ENCODE data around the gene CCL11. TPM values are rescaled to one million over a fixed set of nuclear protein-coding genes. Genes with fewer than 3 reads are reported as not detected.

The CCL11 gene
- total RNA-seq, 1 donor from 2014 or later = not detected

DNA sequence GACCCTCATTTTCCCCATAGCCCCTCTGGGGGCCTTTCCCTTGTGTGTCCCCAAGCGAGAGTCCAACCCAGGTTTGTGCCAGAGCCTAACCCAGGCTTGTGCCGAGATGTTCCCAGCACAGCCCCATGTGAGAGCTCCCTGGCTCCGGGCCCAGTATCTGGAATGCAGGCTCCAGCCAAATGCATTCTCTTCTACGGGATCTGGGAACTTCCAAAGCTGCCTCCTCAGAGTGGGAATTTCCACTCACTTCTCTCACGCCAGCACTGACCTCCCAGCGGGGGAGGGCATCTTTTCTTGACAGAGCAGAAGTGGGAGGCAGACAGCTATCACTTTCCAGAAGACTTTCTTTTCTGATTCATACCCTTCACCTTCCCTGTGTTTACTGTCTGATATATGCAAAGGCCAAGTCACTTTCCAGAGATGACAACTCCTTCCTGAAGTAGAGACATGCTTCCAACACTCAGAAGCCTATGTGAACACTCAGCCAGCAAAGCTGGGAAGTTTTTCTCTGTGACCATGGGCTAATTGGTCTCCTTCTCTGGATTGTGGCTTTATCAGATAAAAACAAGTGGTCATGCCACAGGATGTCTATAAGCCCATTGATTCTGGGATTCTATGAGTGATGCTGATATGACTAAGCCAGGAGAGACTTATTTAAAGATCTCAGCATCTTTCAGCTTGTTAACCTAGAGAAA lies 33.0 kb upstream of the CCL11 start:
- H3K27ac ChIP-seq = no peak overlapping the region
- peaks cover 16% of the 10 kb centered on the region for H3F3A ChIP-seq (ENCODE audit: low read depth)
- no peaks in the 10 kb centered on the region for H4K20me1 ChIP-seq (ENCODE audit: low read depth)
- peaks cover 5% of the 10 kb centered on the region for H3K27me3 Mint-ChIP-seq (ENCODE audit: insufficient read depth, low read depth)
- no peak overlapping the region for H3K4me3 ChIP-seq
- H3K4me1 Mint-ChIP-seq = peaks cover 41% of the 10 kb centered on the region
- no peaks in the 10 kb centered on the region for H3K36me3 Mint-ChIP-seq
- H3K27ac Mint-ChIP-seq = no peak overlapping the region
- H2AFZ ChIP-seq (replicated peaks) = no peak overlapping the region
- no peak for TF ChIP-seq EZH2 (IDR thresholded peaks at IDR 0.05)
- no peak for TF ChIP-seq EZH2phosphoT487 (IDR thresholded peaks at IDR 0.05)
- TF ChIP-seq, protein P1, sequence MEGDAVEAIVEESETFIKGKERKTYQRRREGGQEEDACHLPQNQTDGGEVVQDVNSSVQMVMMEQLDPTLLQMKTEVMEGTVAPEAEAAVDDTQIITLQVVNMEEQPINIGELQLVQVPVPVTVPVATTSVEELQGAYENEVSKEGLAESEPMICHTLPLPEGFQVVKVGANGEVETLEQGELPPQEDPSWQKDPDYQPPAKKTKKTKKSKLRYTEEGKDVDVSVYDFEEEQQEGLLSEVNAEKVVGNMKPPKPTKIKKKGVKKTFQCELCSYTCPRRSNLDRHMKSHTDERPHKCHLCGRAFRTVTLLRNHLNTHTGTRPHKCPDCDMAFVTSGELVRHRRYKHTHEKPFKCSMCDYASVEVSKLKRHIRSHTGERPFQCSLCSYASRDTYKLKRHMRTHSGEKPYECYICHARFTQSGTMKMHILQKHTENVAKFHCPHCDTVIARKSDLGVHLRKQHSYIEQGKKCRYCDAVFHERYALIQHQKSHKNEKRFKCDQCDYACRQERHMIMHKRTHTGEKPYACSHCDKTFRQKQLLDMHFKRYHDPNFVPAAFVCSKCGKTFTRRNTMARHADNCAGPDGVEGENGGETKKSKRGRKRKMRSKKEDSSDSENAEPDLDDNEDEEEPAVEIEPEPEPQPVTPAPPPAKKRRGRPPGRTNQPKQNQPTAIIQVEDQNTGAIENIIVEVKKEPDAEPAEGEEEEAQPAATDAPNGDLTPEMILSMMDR (IDR thresholded peaks at IDR 0.05) = no peak
- H3K9ac ChIP-seq = no peak overlapping the region
- H3K4me2 ChIP-seq = no peak overlapping the region
- no peaks in the 10 kb centered on the region for H3K79me2 ChIP-seq (ENCODE audit: low read depth)
- peaks cover 13% of the 10 kb centered on the region for H3K4me1 ChIP-seq
- H3K27me3 ChIP-seq = no peaks in the 10 kb centered on the region
- no peaks in the 10 kb centered on the region for H3K9me3 Mint-ChIP-seq
- H3K9me3 ChIP-seq (ENCODE audit: low read depth) = no peaks in the 10 kb centered on the region
- no peak overlapping the region for H3K4me3 Mint-ChIP-seq
- DNase-seq (ENCODE audit: low spot score) = no peak
- no peaks in the 10 kb centered on the region for H3K36me3 ChIP-seq

DNA sequence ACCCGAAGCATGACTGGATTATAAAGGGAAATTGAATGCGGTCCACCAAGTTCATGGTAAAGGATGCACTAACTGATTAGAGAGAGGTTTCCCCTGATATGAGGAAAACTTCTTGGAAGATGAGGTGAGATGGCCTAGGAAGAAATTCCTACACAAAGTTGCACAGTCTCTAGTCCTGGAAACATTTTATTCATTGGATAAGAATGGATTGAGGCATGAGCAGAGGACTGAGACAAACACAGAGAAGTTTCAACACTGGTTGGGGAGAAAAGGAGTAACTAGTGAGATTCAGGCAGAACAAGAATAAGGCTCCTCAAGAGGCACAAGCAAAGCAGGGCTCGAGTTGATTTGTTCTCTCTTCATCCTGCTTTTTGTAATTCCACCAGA lies 32.4 kb upstream of the CCL11 start:
- Histone ChIP-seq H3K27ac (no peak overlapping the region), H3K9ac (no peak overlapping the region), H3F3A (ENCODE audit: low read depth) (peaks cover 16% of the 10 kb centered on the region), H2AFZ (replicated peaks) (no peak overlapping the region), H3K9me3 (ENCODE audit: low read depth) (no peaks in the 10 kb centered on the region), H4K20me1 (ENCODE audit: low read depth) (no peaks in the 10 kb centered on the region), H3K36me3 (no peaks in the 10 kb centered on the region), H3K4me3 (no peak overlapping the region), H3K27me3 (no peaks in the 10 kb centered on the region), H3K4me1 (peaks cover 13% of the 10 kb centered on the region), H3K79me2 (ENCODE audit: low read depth) (no peaks in the 10 kb centered on the region), H3K4me2 (no peak overlapping the region)
- no peaks in the 10 kb centered on the region for H3K36me3 Mint-ChIP-seq
- peaks cover 40% of the 10 kb centered on the region for H3K4me1 Mint-ChIP-seq
- H3K9me3 Mint-ChIP-seq = no peaks in the 10 kb centered on the region
- TF ChIP-seq EZH2phosphoT487 (IDR thresholded peaks at IDR 0.05) (no peak), EZH2 (IDR thresholded peaks at IDR 0.05) (no peak)
- TF ChIP-seq, protein P1 (IDR thresholded peaks at IDR 0.05) = no peak
- peaks cover 4% of the 10 kb centered on the region for H3K27me3 Mint-ChIP-seq (ENCODE audit: insufficient read depth, low read depth)
- H3K4me3 Mint-ChIP-seq = no peak overlapping the region
- H3K27ac Mint-ChIP-seq = no peak overlapping the region
- no peak for DNase-seq (ENCODE audit: low spot score)

DNA sequence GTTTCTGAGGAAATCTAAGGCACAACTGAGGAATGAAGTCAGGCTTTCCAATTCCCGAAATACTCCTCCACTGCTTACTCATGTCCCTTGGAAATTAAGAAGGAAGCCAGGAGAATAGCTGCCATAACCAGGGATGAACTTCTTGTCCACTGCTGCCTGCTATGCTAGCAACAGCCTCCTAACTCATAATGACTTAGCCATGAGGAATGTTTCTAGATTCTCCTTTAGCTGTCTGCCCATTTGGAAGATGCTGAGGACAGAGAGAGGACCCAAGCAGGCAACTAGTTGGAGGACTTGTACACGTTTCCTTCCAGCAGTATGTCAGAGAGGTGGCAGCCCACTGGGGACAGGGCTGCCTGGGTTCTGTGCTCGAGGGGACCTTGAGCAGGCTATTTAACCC lies 31.4 kb upstream of the CCL11 start:
- no peaks in the 10 kb centered on the region for H3K9me3 Mint-ChIP-seq
- H3K36me3 ChIP-seq = no peaks in the 10 kb centered on the region
- H3K27me3 ChIP-seq = no peaks in the 10 kb centered on the region
- no peak for TF ChIP-seq EZH2 (IDR thresholded peaks at IDR 0.05)
- TF ChIP-seq, protein P1 (IDR thresholded peaks at IDR 0.05) = no peak
- TF ChIP-seq EZH2phosphoT487 (IDR thresholded peaks at IDR 0.05) = no peak
- peaks cover 17% of the 10 kb centered on the region for H3K4me1 ChIP-seq
- peak overlapping the region; percentile 51 for H3K27ac ChIP-seq
- H3K4me2 ChIP-seq = peak overlapping the region; percentile 85
- H3K79me2 ChIP-seq (ENCODE audit: low read depth) = no peaks in the 10 kb centered on the region
- no peak for DNase-seq (ENCODE audit: low spot score)
- no peaks in the 10 kb centered on the region for H3K36me3 Mint-ChIP-seq
- H3K9me3 ChIP-seq (ENCODE audit: low read depth) = no peaks in the 10 kb centered on the region
- peaks cover 3% of the 10 kb centered on the region for H3K27me3 Mint-ChIP-seq (ENCODE audit: insufficient read depth, low read depth)
- no peak overlapping the region for H3K9ac ChIP-seq
- no peak overlapping the region for H3K4me3 ChIP-seq
- no peak overlapping the region for H3K27ac Mint-ChIP-seq
- peak overlapping the region; percentile 23 for H3K4me3 Mint-ChIP-seq
- no peaks in the 10 kb centered on the region for H4K20me1 ChIP-seq (ENCODE audit: low read depth)
- no peak overlapping the region for H2AFZ ChIP-seq (replicated peaks)
- H3F3A ChIP-seq (ENCODE audit: low read depth) = peaks cover 16% of the 10 kb centered on the region
- peaks cover 40% of the 10 kb centered on the region for H3K4me1 Mint-ChIP-seq
